HG03103 (cell line): ENCODE measurements around the gene TWIST1.

Source experiments
- ATAC-seq: cut with Tn5 transposase; IDR thresholded peaks from one replicate; pipeline ENCODE4 v1.9.1; 2021; ENCODE audit warnings: low read depth; ENCODE audit not compliant: unreplicated experiment

The TWIST1 gene

GRCh38 chr7:19117091-19117869 is at the start of gene TWIST1:
Gene TWIST1, minus strand, starts transcription at chr7:19117636. Its CDS starts 315 bp downstream, at chr7:19117321.
- no peak for ATAC-seq

GRCh38 chr7:19161671-19162070 is 44.2 kb upstream of the TWIST1 start:
- ATAC-seq, result no peak

GRCh38 chr7:19146699-19147098 is 29.3 kb upstream of the TWIST1 start:
- ATAC-seq, result no peak

- no peak for ATAC-seq
Measured at GRCh38 chr7:19145434-19146115, 28.1 kb upstream of the TWIST1 start.

GRCh38 chr7:19144661-19145433 is 27.4 kb upstream of the TWIST1 start, which contains the start of gene FERD3L:
Gene FERD3L, minus strand, starts transcription at chr7:19145421. Its CDS starts 59 bp downstream, at chr7:19145362.
- no peak for ATAC-seq

GRCh38 chr7:19143881-19144574 is 26.6 kb upstream of the TWIST1 start:
- ATAC-seq, result no peak

- no peak for ATAC-seq
Measured at GRCh38 chr7:19139706-19140327, 22.4 kb upstream of the TWIST1 start.

GRCh38 chr7:19133886-19134285 is 16.4 kb upstream of the TWIST1 start:
- no peak for ATAC-seq

- no peak for ATAC-seq
Measured at GRCh38 chr7:19133390-19133789, 16.0 kb upstream of the TWIST1 start.

- ATAC-seq, result no peak
Measured at GRCh38 chr7:19128856-19129255, 11.4 kb upstream of the TWIST1 start.

GRCh38 chr7:19121977-19122588 is 4.6 kb upstream of the TWIST1 start:
- no peak for ATAC-seq

GRCh38 chr7:19119870-19120486 is 2.5 kb upstream of the TWIST1 start:
- no peak for ATAC-seq

- ATAC-seq, result no peak
Measured at GRCh38 chr7:19119372-19119771, 1.9 kb upstream of the TWIST1 start.

- ATAC-seq, result no peak
Measured at GRCh38 chr7:19118636-19119371, 1.4 kb upstream of the TWIST1 start.

GRCh38 chr7:19117870-19118608 is 603 bp upstream of the TWIST1 start:
- ATAC-seq, result no peak

- no peak for ATAC-seq
Measured at GRCh38 chr7:19116121-19117090, 1.0 kb downstream of the TWIST1 start.

GRCh38 chr7:19114551-19114855 is 2.9 kb downstream of the TWIST1 start:
- ATAC-seq, result no peak
